Stimulated activated naive B cell treated with anti-CD40 and anti-IgM and Interleukin-4, amounts not matched to agents 10 μg/mL and 1 μg/mL and 100 μg/mL, for 72 hours (primary cell): ENCODE results near the gene CFAP97D2.
"Not testable (repeated sequence)": the region's sequence is repeated elsewhere in the genome, so short reads cannot be mapped to it uniquely, and the experiment has no call there.

Experiments
- ATAC-seq, 2 donors: fragments of 150-1000 bp; cut with Tn5 transposase; replicated peaks; 2 replicates each; pipeline ENCODE4 v1.10.0; 2021; ENCODE audit warnings: moderate library complexity in 1 of 2
- DNase-seq: peaks from one replicate; pipeline ENCODE4 v3.0.0; 2021
- H3K27ac Mint-ChIP-seq: one replicate; pipeline ENCODE4 v1.8.0; 2022; ENCODE audit warnings: mild to moderate bottlenecking, mixed read lengths
- H3K27me3 Mint-ChIP-seq, 2 donors: one replicate each; pipeline ENCODE4 v1.8.0; 2022; ENCODE audit warnings: mixed read lengths in 2 of 2
- H3K36me3 Mint-ChIP-seq, 2 donors: one replicate each; pipeline ENCODE4 v1.8.0; 2022; ENCODE audit warnings: mixed read lengths in 2 of 2, mild to moderate bottlenecking in 1 of 2
- H3K4me1 Mint-ChIP-seq, 2 donors: one replicate each; pipeline ENCODE4 v1.8.0; 2022; ENCODE audit warnings: mixed read lengths in 2 of 2, mild to moderate bottlenecking in 1 of 2
- H3K4me3 Mint-ChIP-seq, 2 donors: one replicate each; pipeline ENCODE4 v1.8.0; 2022; ENCODE audit warnings: mild to moderate bottlenecking in 2 of 2, mixed read lengths in 2 of 2, moderate library complexity in 1 of 2
- H3K9me3 Mint-ChIP-seq, 2 donors: one replicate each; pipeline ENCODE4 v1.8.0; 2022; ENCODE audit warnings: mixed read lengths in 2 of 2, mild to moderate bottlenecking in 1 of 2

Gene CFAP97D2

DNA sequence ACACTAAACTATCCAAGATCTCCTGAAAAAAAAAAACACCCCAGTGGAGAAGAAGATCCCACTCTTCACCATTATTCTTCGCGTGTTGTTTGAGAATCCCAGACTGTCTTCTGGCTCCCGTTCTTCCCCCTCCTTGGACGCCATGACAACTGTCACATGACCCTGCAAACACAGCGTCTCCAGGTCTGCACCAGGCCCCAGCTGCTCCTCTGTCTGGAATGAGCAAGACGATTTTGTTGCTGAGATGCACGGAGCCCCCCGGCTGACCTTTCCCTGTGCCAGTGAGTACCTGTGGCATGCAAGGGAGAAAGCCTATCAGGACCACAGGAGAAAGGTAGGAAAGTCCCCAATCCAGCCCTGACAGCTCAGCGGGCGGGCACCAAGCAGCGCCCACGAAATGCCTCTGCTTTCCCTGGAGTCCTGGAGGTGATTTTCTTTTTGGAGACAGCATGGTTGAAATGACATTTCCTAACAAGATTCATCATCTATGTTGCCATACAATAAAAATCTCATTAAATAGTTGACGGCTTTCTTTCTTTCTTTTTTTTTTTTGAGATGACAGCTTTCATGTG, at the start of gene CFAP97D2:
TSS of gene CFAP97D2 (plus strand) at position 171 of the 572 bp plus-strand sequence. CDS start at position 245, 74 bp downstream.
- DNase-seq (no peak), ATAC-seq (no peak)
- H3K27ac Mint-ChIP-seq: no peak within 1 kb of the TSS
- H3K27me3 Mint-ChIP-seq: peaks cover 30 to 44% of the 10 kb centered on the region in 2 donors
- peaks cover 0 to 2% of the 10 kb centered on the region in 2 donors for H3K4me1 Mint-ChIP-seq
- H3K4me3 Mint-ChIP-seq: no peak within 1 kb of the TSS
- peaks cover 0 to 3% of the 10 kb centered on the region in 2 donors for H3K36me3 Mint-ChIP-seq
- H3K9me3 Mint-ChIP-seq: peaks cover 3 to 5% of the 10 kb centered on the region in 2 donors

DNA sequence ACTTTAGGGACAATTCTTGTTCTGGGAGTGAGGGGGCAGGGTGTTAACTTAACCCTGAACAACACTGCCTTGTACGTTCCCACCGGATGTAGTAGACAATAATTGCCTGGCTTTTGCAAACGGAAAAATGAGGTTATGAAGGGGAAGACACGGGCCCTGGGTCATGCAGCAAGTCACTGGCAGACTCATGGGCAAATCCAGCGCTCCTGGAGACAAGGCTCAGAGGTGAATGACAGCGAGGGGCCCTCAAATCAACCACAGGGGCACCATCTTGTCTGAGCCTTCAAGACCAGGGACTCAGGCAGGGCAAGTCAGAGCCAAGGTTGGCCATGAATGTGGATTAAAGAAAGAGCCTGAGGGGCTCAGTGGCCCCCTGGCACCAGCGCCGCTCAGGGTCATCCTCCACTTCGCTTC, 49.4 kb upstream of the CFAP97D2 start:
- Mint-ChIP-seq H3K4me1 (peaks cover 62 to 84% of the 10 kb centered on the region in 2 donors), H3K27ac (peak overlapping the region; percentile 91), H3K9me3 (peaks cover 5 to 8% of the 10 kb centered on the region in 2 donors), H3K27me3 (no peaks in the 10 kb centered on the region), H3K36me3 (peaks cover 10 to 30% of the 10 kb centered on the region in 2 donors), H3K4me3 (peak overlapping the region; percentile 79 to 91)
- DNase-seq (no peak), ATAC-seq (no peak)

DNA sequence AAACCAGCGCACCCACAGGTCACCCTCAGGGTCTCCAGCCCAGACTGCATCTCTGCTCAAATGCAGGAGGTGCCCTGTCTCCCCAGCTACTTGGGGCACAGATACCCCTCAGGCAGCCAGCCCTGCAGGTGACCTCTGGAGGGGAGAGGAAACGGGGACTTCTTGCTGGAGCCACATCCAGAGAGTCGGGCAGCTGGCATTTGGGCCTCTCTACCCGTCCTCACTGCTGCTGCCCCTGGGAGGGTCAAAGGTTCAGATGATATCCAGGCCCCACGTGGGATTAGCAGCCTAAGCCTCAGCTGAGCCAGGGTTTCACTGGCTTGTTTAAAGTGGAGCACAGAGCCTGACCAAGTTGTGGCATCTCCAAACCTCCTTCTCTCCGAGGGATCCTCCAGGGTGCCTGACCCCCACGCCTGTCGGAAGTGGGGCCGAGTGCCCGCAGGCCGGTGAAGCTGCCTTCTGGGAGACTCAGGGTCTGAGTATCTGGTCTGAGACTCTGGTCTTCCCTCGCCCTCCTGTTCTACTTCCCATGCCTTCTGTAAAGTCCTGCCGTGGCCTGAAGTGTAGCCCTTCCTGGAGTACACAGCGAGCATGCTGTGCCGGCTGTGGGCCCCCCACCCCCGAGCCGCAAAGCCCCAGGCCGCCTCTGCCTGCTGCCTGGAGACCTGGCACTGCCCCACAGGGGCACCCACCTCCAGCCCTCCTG, 48.8 kb upstream of the CFAP97D2 start:
- Mint-ChIP-seq H3K27ac (peak overlapping the region; percentile 98), H3K36me3 (peaks cover 5 to 24% of the 10 kb centered on the region in 2 donors), H3K4me3 (peak overlapping the region; percentile 91 to 98), H3K9me3 (peaks cover 2% of the 10 kb centered on the region in 2 donors), H3K4me1 (peaks cover 60 to 83% of the 10 kb centered on the region in 2 donors), H3K27me3 (no peaks in the 10 kb centered on the region)
- no peak for ATAC-seq
- no peak for DNase-seq

DNA sequence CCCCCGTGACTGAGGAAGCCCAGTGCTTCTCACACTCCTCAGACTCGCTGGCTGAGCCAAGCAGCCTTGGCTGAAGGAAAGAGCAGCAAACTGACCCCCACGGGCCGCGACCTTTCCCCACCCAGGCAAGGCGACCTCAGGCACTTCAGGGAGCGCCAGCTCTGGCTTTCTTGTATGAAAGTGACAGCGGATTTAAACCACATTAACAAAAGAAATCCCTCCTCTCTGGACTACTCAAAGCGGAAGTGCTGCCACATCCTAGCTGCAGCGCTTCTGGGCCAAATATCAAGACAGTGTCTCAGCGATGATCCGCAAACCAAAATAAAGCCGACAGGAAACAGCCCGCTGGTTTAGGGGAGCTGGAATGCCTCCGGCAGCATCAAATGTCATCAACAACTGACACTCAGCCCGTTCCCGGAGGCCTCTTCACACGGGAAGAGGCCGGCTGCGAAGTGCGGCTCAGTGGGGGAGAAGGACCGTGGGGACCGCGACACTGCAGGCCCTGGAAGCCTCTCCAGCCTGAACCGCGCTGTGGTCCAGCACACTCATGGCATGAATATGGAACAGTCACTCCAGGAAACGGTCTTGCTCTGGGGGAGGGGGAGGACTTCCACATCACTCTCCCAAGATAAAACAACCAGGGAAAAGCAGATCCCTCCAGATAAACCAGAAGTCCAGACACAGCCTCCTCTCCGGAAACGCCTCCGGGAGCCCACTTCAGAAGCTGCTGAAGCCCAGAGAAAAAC, 48.0 kb upstream of the CFAP97D2 start:
- ATAC-seq (peak; percentile 22 to 33), DNase-seq (peak; percentile 30)
- peaks cover 56 to 77% of the 10 kb centered on the region in 2 donors for H3K4me1 Mint-ChIP-seq
- H3K27me3 Mint-ChIP-seq: no peaks in the 10 kb centered on the region
- H3K9me3 Mint-ChIP-seq: peaks cover 0 to 2% of the 10 kb centered on the region in 2 donors
- H3K27ac Mint-ChIP-seq: peak overlapping the region; percentile 98
- H3K4me3 Mint-ChIP-seq: peak overlapping the region; percentile 91 to 98
- H3K36me3 Mint-ChIP-seq: peaks cover 3 to 21% of the 10 kb centered on the region in 2 donors

GRCh38 chr13:114131583-114132418, 47.3 kb upstream of the CFAP97D2 start:
- ATAC-seq (peak in 1 of 2 donors; percentile 1), DNase-seq (no peak)
- Mint-ChIP-seq H3K36me3 (peaks cover 0 to 14% of the 10 kb centered on the region in 2 donors), H3K27ac (peak overlapping the region; percentile 98), H3K4me1 (peaks cover 51 to 69% of the 10 kb centered on the region in 2 donors), H3K9me3 (no peaks in the 10 kb centered on the region), H3K27me3 (no peaks in the 10 kb centered on the region), H3K4me3 (peak overlapping the region; percentile 91 to 98)

DNA sequence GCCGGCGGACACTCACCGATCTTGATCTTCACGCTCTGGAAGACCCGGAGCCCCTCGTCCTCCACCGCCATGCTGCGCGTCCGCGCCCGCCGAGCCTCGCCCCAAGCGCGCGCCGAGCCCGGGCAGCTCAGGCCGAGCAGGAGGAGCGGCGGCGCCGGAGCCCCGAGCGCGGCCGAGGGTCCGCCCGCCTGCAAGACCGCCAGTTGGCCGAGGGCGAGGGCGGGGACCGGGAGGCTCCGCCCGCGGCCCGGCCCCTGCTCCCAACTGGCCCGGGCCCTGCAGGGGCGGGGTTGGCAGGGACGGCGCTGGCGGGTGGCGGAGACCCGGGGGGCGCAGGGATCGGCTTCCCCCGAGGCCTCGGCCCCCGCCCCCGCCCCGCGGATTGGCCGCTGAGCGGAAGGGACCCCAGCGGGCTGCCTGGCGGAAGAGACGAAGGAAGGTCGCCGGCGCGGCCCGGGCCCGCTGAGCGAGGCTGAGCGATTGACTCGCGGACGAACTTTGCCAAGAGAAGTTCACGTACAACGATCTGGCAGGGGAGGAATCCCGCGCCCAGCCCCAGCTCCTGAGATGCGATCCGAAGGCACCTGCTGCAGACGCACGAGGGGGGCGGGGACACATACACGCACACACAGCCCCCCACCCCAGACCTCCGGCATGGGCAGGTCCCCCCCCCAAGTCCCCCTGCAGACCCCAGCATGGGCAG, 46.5 kb upstream of the CFAP97D2 start, which contains the start of gene RASA3:
TSS of gene RASA3 (minus strand) at position 205 of the 703 bp plus-strand sequence. CDS start at position 71, 134 bp downstream.
- Mint-ChIP-seq H3K27me3 (no peaks in the 10 kb centered on the region), H3K4me3 (peak within 1 kb of the TSS; percentile 91 to 98), H3K36me3 (peaks cover 0 to 8% of the 10 kb centered on the region in 2 donors), H3K4me1 (peaks cover 43 to 62% of the 10 kb centered on the region in 2 donors), H3K27ac (peak within 1 kb of the TSS; percentile 98), H3K9me3 (no peaks in the 10 kb centered on the region)
- DNase-seq (peak; percentile 55), ATAC-seq (peak; percentile 47 to 61)

DNA sequence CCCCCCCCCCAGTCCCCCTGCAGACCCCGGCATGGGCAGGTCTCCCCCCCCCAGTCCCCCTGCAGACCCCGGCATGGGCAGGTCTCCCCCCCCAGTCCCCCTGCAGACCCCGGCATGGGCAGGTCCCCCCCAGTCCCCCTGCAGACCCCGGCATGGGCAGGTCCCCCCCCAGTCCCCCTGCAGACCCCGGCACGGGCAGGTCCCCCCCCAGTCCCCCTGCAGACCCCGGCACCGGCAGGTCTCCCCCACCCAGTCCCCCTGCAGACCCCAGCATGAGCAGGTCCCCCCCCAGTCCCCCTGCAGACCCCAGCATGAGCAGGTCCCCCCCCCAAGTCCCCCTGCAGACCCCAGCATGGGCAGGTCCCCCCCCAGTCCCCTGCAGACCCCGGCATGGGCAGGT, 45.9 kb upstream of the CFAP97D2 start:
- H3K4me3 Mint-ChIP-seq, H3K9me3 Mint-ChIP-seq, H3K36me3 Mint-ChIP-seq, H3K27me3 Mint-ChIP-seq, H3K27ac Mint-ChIP-seq, ATAC-seq, DNase-seq: not testable (repeated sequence)
- peaks cover 40 to 56% of the 10 kb centered on the region in 2 donors for H3K4me1 Mint-ChIP-seq

DNA sequence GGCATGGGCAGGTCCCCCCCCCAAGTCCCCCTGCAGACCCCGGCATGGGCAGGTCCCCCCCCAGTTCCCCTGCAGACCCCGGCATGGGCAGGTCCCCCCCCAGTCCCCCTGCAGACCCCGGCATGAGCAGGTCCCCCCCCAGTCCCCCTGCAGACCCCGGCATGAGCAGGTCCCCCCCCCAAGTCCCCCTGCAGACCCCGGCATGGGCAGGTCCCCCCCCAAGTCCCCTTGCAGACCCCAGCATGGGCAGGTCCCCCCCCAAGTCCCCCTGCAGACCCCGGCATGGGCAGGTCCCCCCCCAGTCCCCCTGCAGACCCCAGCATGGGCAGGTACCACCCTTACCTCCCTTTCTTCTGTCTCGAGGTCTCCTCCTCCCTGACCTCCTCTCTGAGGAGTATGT, 45.5 kb upstream of the CFAP97D2 start:
- Mint-ChIP-seq H3K4me1 (peaks cover 36 to 52% of the 10 kb centered on the region in 2 donors), H3K4me3 (peak overlapping the region; percentile 60 to 65), H3K27ac (peak overlapping the region; percentile 6)
- not testable (repeated sequence) for H3K27me3 Mint-ChIP-seq, H3K36me3 Mint-ChIP-seq, DNase-seq, ATAC-seq, H3K9me3 Mint-ChIP-seq

DNA sequence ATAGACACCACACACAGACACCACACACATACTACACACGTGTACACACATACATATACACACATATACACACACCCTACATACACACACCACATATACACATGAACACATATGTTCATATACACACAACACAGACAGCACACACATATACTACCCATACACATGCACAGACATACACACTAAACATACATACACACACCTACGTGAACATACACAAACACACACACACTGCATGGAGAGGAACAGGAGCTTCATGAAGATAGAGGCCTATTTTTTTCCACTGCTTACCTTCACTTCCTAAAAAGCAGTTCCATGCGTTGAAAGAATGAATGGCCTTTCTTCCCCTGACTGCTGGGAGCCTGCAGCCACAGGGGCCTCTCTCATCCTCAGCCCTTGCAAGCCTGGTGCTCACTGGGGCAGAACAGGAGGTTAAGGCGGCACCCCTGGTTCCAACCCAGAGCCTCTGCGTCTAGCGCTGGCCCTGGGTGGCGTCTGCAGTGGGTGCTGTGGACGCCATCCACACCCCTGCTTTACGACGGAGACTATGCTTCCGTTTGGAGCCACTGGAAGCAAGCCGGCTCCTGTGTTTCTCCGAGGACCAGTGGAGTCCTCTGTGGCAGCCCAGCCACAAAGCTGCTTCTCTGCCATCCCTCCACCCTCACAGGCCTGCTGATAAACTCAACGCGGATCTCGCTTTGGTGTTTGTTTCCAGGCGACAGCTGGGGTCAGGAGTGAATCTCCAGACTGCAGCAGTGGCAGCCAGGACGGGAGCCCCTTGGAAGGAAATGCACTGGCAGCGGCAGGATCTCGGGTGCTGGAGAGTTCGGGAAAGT, 44.7 kb upstream of the CFAP97D2 start:
- Mint-ChIP-seq H3K4me3 (peak overlapping the region; percentile 60 to 65), H3K27ac (no peak overlapping the region), H3K9me3 (no peaks in the 10 kb centered on the region), H3K36me3 (peaks cover 0 to 4% of the 10 kb centered on the region in 2 donors), H3K4me1 (peaks cover 31 to 44% of the 10 kb centered on the region in 2 donors), H3K27me3 (no peaks in the 10 kb centered on the region)
- ATAC-seq: peak; percentile 44 to 64
- DNase-seq: peak; percentile 42

GRCh38 chr13:114134944-114135610, 44.0 kb upstream of the CFAP97D2 start:
- DNase-seq (no peak), ATAC-seq (no peak)
- Mint-ChIP-seq H3K4me1 (peaks cover 23 to 37% of the 10 kb centered on the region in 2 donors), H3K36me3 (peaks cover 0 to 4% of the 10 kb centered on the region in 2 donors), H3K9me3 (no peaks in the 10 kb centered on the region), H3K27me3 (no peaks in the 10 kb centered on the region), H3K27ac (no peak overlapping the region), H3K4me3 (no peak overlapping the region)

DNA sequence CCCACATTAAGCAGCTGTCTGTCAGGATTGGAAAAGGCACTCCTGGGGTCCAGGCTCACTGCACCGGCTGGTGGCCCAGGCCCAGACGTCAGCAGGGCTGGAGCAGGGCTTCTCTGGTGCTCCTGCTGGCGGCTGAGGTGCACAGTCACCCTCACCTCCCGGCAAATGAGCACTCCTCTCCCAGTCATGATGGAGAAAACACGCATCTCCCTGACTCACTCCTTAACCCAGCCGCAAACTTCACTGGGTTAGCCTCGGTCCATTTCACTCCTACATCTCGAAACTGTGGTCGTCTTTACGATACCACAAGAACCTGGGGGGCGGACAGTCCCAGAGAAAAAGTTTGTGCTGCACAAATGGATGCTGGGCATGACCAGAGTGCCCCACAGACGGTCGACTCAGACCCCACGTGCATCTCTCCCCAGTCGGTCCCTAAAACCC, 43.3 kb upstream of the CFAP97D2 start:
- ATAC-seq: no peak
- H3K4me3 Mint-ChIP-seq: no peak overlapping the region
- peaks cover 0 to 4% of the 10 kb centered on the region in 2 donors for H3K36me3 Mint-ChIP-seq
- no peaks in the 10 kb centered on the region for H3K9me3 Mint-ChIP-seq
- H3K27ac Mint-ChIP-seq: no peak overlapping the region
- H3K4me1 Mint-ChIP-seq: peaks cover 19 to 30% of the 10 kb centered on the region in 2 donors
- DNase-seq: no peak
- no peaks in the 10 kb centered on the region for H3K27me3 Mint-ChIP-seq

- no peak for ATAC-seq
- DNase-seq: no peak
- H3K36me3 Mint-ChIP-seq: peaks cover 0 to 3% of the 10 kb centered on the region in 2 donors
- peaks cover 14 to 22% of the 10 kb centered on the region in 2 donors for H3K4me1 Mint-ChIP-seq
- H3K4me3 Mint-ChIP-seq: no peak overlapping the region
- no peaks in the 10 kb centered on the region for H3K27me3 Mint-ChIP-seq
- H3K9me3 Mint-ChIP-seq: no peaks in the 10 kb centered on the region
- H3K27ac Mint-ChIP-seq: no peak overlapping the region
Measured at GRCh38 chr13:114136576-114136975, 42.5 kb upstream of the CFAP97D2 start.
